Measurements from ENCODE around the gene SRXN1.
"Not testable (repeated sequence)": the region's sequence is repeated elsewhere in the genome, so short reads cannot be mapped to it uniquely, and the experiment has no call there.

SRXN1 gene

DNA sequence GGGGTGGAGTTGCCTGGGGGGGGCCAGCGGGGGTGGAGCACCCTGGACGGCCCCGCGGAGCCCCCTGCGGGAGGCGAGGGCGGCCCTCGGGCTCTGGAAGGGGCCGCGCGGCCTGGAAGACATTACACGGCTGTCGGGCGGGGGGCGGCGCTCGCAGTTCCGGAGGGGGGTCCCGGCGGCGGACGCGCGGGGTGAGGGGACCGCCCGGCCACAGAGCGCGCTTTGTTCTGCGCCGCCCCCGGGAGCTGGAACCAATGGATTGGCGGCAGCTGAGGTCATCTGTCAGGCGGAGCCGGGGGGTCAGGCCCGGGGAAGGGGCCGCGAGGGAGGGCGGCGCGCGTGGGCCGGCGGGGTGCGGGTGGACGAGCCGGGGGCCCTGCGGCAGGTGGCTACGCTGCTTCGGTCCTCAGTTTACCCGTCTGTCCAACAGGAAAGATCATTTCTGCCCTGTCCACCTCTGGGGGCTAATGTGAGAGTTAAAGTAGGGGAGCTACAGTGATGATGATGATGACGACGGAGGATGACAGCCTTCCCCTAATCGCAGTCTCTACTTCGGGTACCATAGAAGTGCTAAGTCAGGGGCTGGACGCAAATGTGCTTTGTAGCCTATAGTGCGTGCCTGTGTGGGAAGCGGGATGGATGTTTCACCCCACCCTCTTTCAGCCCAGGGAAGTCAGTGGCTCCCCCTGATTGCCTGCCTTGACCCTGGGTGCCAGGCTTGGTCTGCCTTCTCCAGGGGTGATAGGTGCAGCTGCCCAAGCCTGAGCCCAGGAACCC is 10.4 kb downstream of the SRXN1 start:
- TF ChIP-seq, protein P1, sequence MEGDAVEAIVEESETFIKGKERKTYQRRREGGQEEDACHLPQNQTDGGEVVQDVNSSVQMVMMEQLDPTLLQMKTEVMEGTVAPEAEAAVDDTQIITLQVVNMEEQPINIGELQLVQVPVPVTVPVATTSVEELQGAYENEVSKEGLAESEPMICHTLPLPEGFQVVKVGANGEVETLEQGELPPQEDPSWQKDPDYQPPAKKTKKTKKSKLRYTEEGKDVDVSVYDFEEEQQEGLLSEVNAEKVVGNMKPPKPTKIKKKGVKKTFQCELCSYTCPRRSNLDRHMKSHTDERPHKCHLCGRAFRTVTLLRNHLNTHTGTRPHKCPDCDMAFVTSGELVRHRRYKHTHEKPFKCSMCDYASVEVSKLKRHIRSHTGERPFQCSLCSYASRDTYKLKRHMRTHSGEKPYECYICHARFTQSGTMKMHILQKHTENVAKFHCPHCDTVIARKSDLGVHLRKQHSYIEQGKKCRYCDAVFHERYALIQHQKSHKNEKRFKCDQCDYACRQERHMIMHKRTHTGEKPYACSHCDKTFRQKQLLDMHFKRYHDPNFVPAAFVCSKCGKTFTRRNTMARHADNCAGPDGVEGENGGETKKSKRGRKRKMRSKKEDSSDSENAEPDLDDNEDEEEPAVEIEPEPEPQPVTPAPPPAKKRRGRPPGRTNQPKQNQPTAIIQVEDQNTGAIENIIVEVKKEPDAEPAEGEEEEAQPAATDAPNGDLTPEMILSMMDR (conservative IDR thresholded peaks at IDR 0.05; ENCODE audit: control insufficient read depth, insufficient read depth, low read depth, low read length) = no peak
- H3K4me3 ChIP-seq (ENCODE audit: control insufficient read depth, low read depth, low read length) = no peak overlapping the region
- DNase-seq (ENCODE audit: low read depth) = no peak

DNA sequence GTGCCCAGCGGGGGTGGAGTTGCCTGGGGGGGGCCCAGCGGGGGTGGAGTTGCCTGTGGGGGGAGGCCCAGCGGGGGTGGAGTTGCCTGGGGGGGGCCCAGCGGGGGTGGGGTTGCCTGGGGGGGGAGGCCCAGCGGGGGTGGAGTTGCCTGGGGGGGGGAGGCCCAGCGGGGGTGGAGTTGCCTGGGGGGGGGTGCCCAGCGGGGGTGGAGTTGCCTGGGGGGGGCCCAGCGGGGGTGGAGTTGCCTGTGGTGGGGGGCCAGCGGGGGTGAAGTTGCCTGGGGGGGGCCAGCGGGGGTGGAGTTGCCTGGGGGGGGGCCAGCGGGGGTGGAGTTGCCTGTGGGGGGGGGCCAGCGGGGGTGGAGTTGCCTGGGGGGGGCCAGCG is 11.0 kb downstream of the SRXN1 start:
- not testable (repeated sequence) for H3K4me3 ChIP-seq (ENCODE audit: control insufficient read depth, low read depth, low read length); DNase-seq (ENCODE audit: low read depth)

DNA sequence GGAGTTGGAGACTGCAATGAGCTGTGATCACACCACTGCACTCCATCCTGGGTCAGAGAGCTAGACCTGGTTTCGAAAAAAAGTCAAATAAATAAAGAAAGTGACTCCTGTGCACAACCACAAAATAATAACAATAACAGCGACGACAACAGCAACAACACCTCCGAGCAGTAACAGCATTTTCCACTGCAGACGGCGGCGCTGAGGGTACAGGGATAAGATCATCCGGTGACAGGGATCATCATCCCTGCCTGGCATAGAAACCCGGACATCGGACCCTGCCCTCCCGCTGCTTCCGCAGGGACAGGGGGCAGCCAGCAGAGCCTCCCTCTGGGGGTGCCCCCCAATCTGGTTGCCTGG is 11.5 kb downstream of the SRXN1 start:
- TF ChIP-seq, protein P1 (conservative IDR thresholded peaks at IDR 0.05; ENCODE audit: control insufficient read depth, insufficient read depth, low read depth, low read length) = no peak
- no peak for DNase-seq (ENCODE audit: low read depth)
- H3K4me3 ChIP-seq (ENCODE audit: control insufficient read depth, low read depth, low read length) = no peak overlapping the region

DNA sequence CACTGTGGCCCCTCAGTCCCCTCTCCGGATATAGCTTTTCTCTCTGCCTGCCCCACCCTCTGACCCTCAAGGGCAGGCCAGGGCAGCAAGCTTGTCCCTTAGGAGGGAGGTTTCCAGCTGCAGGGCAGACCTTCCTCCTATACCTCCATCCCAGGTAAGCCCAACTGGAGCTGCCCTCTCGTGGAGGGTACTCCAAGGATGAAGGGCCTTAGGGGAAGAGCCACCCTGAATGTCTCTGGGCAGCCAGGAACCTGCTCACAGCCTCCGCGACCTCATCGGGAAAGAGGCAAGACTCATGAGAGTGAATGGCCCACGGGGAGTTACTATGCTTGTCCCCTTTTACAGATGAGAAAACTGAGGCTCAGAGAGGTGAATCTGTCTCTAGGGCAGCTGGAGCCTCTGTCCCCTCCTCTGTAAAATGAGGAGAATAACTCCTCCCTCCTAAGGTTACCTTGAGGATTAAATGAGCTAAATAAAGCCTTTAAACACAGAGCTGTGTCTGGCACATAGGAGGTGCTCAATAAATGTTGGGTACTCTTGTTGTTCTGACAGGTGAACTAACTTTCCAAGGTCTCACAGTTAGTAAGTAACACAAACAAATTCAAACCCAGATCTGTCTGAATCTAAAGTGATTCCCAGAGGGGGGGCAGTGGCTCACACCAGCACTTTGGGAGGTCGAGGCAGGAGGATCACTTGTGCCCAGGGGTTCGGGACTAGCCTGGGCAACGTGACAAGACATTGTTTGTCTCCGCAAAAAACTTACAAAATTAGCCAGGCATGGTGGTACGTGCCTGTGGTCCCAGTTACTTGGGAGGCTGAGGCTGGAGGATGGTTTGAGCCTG is 12.1 kb downstream of the SRXN1 start:
- DNase-seq (ENCODE audit: low read depth) = no peak
- TF ChIP-seq, protein P1 (conservative IDR thresholded peaks at IDR 0.05; ENCODE audit: control insufficient read depth, insufficient read depth, low read depth, low read length) = no peak
- H3K4me3 ChIP-seq (ENCODE audit: control insufficient read depth, low read depth, low read length) = no peak overlapping the region

DNA sequence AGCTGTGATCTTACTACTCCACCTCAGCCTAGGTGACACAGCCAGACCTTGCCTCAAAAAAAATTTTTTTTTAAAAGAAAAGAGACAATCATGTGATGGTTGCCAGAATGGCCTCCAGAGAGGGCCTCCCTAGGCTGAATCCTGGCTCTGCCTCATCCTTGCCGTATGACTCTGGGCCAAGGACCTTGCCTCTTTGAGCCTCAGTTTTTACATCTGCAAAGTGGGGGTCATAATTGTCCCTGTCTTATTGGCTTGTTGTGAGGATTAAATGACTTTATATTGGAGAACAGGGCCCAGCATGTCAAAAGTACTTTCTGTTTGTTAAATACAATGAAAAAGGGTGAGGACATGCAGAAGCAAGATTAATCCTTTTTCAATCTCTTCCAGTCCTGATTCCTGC is 14.4 kb downstream of the SRXN1 start:
- TF ChIP-seq, protein P1 (conservative IDR thresholded peaks at IDR 0.05; ENCODE audit: control insufficient read depth, insufficient read depth, low read depth, low read length) = no peak
- no peak for DNase-seq (ENCODE audit: low read depth)
- no peak overlapping the region for H3K4me3 ChIP-seq (ENCODE audit: control insufficient read depth, low read depth, low read length)

DNA sequence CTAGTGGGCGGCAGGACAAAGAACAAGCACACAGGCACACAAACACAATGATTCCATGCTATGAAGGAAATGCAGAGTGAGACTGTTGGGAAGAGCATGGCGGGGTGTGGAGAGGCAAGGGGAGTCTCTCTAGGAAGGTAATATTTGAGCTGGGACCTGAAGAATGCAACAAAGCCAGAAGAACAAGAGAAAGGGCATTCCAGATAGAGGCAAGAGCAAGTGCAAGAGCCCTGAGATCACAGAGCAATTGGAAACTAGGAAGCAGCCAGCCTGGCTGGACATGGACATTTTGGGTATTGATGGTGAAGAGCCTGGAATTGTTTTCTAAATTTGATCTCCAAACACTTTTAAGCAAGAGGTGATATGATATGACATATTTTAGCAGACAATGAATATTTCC is 15.4 kb downstream of the SRXN1 start:
- H3K4me3 ChIP-seq (ENCODE audit: control insufficient read depth, low read depth, low read length) = no peak overlapping the region
- TF ChIP-seq, protein P1 (conservative IDR thresholded peaks at IDR 0.05; ENCODE audit: control insufficient read depth, insufficient read depth, low read depth, low read length) = no peak
- DNase-seq (ENCODE audit: low read depth) = no peak

DNA sequence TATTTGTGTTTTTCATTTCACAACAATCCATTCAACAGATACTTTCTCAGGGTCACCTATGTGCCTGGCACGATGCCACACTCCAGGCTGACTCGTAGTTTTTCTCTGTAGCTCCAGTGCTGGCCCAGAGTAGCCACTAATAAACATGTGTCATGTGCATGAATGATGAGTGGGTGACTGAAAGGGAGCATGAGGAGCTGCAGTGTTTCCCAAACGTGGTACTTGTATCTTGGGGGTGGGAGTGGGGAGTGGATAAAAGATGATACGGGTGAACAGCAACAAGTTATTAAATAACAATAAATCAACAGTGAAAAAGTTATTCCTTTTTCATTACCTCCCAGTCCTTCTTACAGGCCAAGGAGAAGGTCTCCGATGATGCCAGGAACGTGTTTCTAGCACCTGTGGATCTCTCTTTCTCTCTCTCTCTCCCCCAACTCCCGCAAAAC is 17.1 kb downstream of the SRXN1 start:
- no peak for DNase-seq (ENCODE audit: low read depth)
- TF ChIP-seq, protein P1 (conservative IDR thresholded peaks at IDR 0.05; ENCODE audit: control insufficient read depth, insufficient read depth, low read depth, low read length) = no peak
- no peak overlapping the region for H3K4me3 ChIP-seq (ENCODE audit: control insufficient read depth, low read depth, low read length)

Measured in fibroblast of mammary gland (primary cell).